GM18907 (cell line): ENCODE data around the gene SSBP4.
"Not testable (repeated sequence)": the region's sequence is repeated elsewhere in the genome, so short reads cannot be mapped to it uniquely, and the experiment has no call there.

Source experiments
- ATAC-seq: cut with Tn5 transposase; IDR thresholded peaks from one replicate; pipeline ENCODE4 v1.9.1; 2021; ENCODE audit warnings: mild to moderate bottlenecking, moderate library complexity; ENCODE audit not compliant: unreplicated experiment

Gene SSBP4

GRCh38 chr19:18419195-18419698, at the start of gene SSBP4:
Gene SSBP4 (plus strand): TSS chr19:18419398. CDS start chr19:18419649, 251 bp downstream.
- ATAC-seq, result peak; percentile 35

- ATAC-seq, result no peak
These were observed 45.7 kb upstream of the SSBP4 start for GRCh38 chr19:18373407-18373891.

GRCh38 chr19:18373892-18374629, 45.1 kb upstream of the SSBP4 start:
- ATAC-seq, result peak; percentile 79

GRCh38 chr19:18377026-18377425, 42.2 kb upstream of the SSBP4 start:
- ATAC-seq, result no peak

- no peak for ATAC-seq
These were observed 39.1 kb upstream of the SSBP4 start for GRCh38 chr19:18379803-18380747.

GRCh38 chr19:18380843-18381242, 38.4 kb upstream of the SSBP4 start:
- no peak for ATAC-seq

- not testable (repeated sequence) for ATAC-seq
These were observed 35.6 kb upstream of the SSBP4 start for GRCh38 chr19:18383622-18384021.

GRCh38 chr19:18384775-18385174, 34.4 kb upstream of the SSBP4 start:
- ATAC-seq, result no peak

- no peak for ATAC-seq
These were observed 33.9 kb upstream of the SSBP4 start for GRCh38 chr19:18385359-18385674.

GRCh38 chr19:18385675-18386542, 33.3 kb upstream of the SSBP4 start, which contains the start of gene GDF15:
Gene GDF15 (plus strand): TSS chr19:18386158. CDS start chr19:18386190, 32 bp downstream.
- ATAC-seq, result no peak

GRCh38 chr19:18386543-18387271, 32.5 kb upstream of the SSBP4 start:
- ATAC-seq, result no peak

GRCh38 chr19:18388100-18388959, 30.9 kb upstream of the SSBP4 start:
- peak; percentile 62 for ATAC-seq

- no peak for ATAC-seq
These were observed 30.1 kb upstream of the SSBP4 start for GRCh38 chr19:18388960-18389725.

- no peak for ATAC-seq
These were observed 29.5 kb upstream of the SSBP4 start for GRCh38 chr19:18389726-18390064.

GRCh38 chr19:18390065-18390907, 28.9 kb upstream of the SSBP4 start:
- ATAC-seq, result no peak

GRCh38 chr19:18391509-18392075, 27.6 kb upstream of the SSBP4 start:
- ATAC-seq, result no peak

- ATAC-seq, result no peak
These were observed 26.8 kb upstream of the SSBP4 start for GRCh38 chr19:18392417-18392816.
